DND-41 (cell line): ENCODE results near the gene JAML.

ENCODE experiments used
- ATAC-seq: fragments of 200-7000 bp; cut with Tn5 transposase; 3 replicates; pipeline ENCODE4 v1.9.1; 2021; ENCODE audit warnings: low read depth; ENCODE audit not compliant: insufficient read depth
- DNase-seq: peaks from one replicate; pipeline ENCODE4 v3.0.0-alpha.2; 2020
- H2AFZ ChIP-seq: 2 replicates; pipeline ENCODE4 v1.6.0; 2012; ENCODE audit warnings: low read depth, low read length
- H3K27ac ChIP-seq: 2 replicates; pipeline ENCODE4 v1.5.1; 2012; ENCODE audit warnings: low read length, inconsistent platforms
- H3K27me3 ChIP-seq: fragments of 200-600 bp; sonication (generic); 2 replicates; pipeline ENCODE4 v1.6.0; 2012; ENCODE audit warnings: low read length, mild to moderate bottlenecking, inconsistent platforms; ENCODE audit not compliant: insufficient read depth, poor library complexity
- H3K36me3 ChIP-seq: 2 replicates; pipeline ENCODE4 v1.5.1; 2012; ENCODE audit warnings: low read length, inconsistent platforms; ENCODE audit not compliant: insufficient read depth
- H3K4me1 ChIP-seq: 2 replicates; pipeline ENCODE4 v1.5.1; 2012; ENCODE audit warnings: mild to moderate bottlenecking, low read length; ENCODE audit not compliant: insufficient read depth
- H3K4me2 ChIP-seq: 2 replicates; pipeline ENCODE4 v1.6.0; 2012; ENCODE audit warnings: mild to moderate bottlenecking, moderate library complexity, low read length, inconsistent platforms; ENCODE audit not compliant: insufficient read depth
- H3K4me3 ChIP-seq, 2 experiments: fragments of 200-600 bp in 1 of 2; shearing (Covaris generic) in 1 of 2; 2 replicates each; pipeline ENCODE4 v1.5.1; 2012 to 2016; ENCODE audit warnings: inconsistent platforms in 2 of 2, low read length in 2 of 2, mild to moderate bottlenecking in 2 of 2, low read depth in 1 of 2, moderate library complexity in 1 of 2
- H3K79me2 ChIP-seq: 2 replicates; pipeline ENCODE4 v1.6.0; 2012; ENCODE audit warnings: low read length, inconsistent platforms; ENCODE audit not compliant: insufficient read depth
- H3K9ac ChIP-seq: 2 replicates; pipeline ENCODE4 v1.6.0; 2012; ENCODE audit warnings: low read depth, mild to moderate bottlenecking, inconsistent platforms, low read length, moderate library complexity
- H3K9me3 ChIP-seq: 2 replicates; pipeline ENCODE4 v1.5.1; 2012; ENCODE audit warnings: low read length, moderate library complexity, mild to moderate bottlenecking, inconsistent platforms; ENCODE audit not compliant: insufficient read depth, severe bottlenecking
- H4K20me1 ChIP-seq: 2 replicates; pipeline ENCODE4 v1.6.0; 2012; ENCODE audit warnings: low read length; ENCODE audit not compliant: insufficient read depth
- EZH2 ChIP-seq: IDR thresholded peaks from 3 replicates; pipeline ENCODE4 v1.6.1; 2012; ENCODE audit warnings: borderline replicate concordance, low read depth, mild to moderate bottlenecking, moderate library complexity, low read length, inconsistent platforms; ENCODE audit not compliant: severe bottlenecking
- TF ChIP-seq, protein P1 (sequence below): IDR thresholded peaks from 2 replicates; pipeline ENCODE4 v1.5.1; 2012; ENCODE audit warnings: borderline replicate concordance, low read length, moderate library complexity, mild to moderate bottlenecking; ENCODE audit not compliant: poor library complexity, severe bottlenecking; ENCODE audit errors: extremely low read depth

Gene JAML

DNA sequence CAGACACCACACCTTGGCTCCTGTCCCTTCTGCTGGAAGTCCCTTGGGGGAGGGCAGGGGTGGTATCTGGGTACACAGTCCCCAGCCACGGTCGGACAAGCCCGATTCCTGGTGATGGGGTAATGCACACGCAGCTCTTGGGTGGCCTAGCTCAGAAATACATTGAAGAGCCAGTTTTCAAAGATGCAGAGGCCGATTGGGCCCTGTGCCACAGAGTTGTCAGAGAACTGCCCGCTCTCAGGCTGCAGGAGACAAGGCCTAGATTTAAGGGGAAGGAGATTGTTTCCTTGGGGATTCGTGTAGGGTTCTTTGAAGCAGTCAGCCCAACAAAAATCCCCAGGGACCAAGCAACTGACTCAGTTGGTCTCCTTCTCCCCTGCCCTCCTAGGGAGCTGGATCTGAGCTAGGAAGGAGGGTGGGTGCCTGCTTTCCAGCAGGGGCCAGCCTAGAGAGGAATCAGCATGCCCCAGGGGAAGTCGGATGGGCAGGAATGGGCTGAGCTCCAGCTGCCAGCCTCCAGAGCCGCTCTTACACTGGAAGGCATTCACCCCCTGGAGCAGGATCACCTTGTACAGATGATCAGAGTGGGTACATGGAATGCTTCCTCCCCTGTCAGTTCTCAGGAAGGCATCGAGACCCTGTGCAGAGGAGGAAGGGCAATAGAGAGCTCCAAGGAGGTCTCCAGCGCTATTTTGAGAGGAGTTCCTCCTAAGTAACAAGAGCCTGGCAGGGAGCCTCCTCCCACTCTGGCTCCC, 68.9 kb downstream of the JAML start:
- Histone ChIP-seq H2AFZ (no peak overlapping the region), H3K4me3 (no peak overlapping the region), H3K4me1 (peaks cover 10% of the 10 kb centered on the region), H3K79me2 (no peaks in the 10 kb centered on the region), H3K4me2 (no peak overlapping the region), H3K27me3 (peaks cover 79% of the 10 kb centered on the region), H3K9me3 (no peaks in the 10 kb centered on the region), H3K9ac (no peak overlapping the region), H4K20me1 (0 out of 2 replicates have a peak, but pooled peaks cover 12% of the 10 kb centered on the region), H3K27ac (no peak overlapping the region), H3K36me3 (no peaks in the 10 kb centered on the region)
- ATAC-seq, result no peak
- TF ChIP-seq, protein P1, sequence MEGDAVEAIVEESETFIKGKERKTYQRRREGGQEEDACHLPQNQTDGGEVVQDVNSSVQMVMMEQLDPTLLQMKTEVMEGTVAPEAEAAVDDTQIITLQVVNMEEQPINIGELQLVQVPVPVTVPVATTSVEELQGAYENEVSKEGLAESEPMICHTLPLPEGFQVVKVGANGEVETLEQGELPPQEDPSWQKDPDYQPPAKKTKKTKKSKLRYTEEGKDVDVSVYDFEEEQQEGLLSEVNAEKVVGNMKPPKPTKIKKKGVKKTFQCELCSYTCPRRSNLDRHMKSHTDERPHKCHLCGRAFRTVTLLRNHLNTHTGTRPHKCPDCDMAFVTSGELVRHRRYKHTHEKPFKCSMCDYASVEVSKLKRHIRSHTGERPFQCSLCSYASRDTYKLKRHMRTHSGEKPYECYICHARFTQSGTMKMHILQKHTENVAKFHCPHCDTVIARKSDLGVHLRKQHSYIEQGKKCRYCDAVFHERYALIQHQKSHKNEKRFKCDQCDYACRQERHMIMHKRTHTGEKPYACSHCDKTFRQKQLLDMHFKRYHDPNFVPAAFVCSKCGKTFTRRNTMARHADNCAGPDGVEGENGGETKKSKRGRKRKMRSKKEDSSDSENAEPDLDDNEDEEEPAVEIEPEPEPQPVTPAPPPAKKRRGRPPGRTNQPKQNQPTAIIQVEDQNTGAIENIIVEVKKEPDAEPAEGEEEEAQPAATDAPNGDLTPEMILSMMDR, result no peak
- no peak for TF ChIP-seq EZH2
- no peak for DNase-seq

DNA sequence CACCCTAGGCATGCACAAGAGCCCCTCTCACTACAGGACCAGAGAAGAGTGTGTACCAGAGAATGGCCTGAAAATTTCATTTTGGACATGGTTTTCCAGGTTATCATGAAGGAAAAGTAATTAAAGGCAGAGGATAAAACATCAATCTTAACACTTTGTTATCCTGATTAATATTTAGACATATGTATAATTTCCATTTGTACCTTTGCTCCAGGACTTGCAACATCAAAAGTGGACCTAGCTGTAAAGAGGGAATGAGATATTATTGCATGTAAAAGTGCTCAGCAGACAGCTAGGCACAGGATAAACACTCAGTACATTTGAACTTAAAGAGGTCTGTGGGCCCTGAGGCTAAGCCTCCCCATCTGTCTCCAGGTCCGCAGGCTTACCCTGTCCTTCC, 70.2 kb downstream of the JAML start:
- H3K4me2 ChIP-seq, result no peak overlapping the region
- no peaks in the 10 kb centered on the region for H3K9me3 ChIP-seq
- no peak overlapping the region for H2AFZ ChIP-seq
- no peaks in the 10 kb centered on the region for H3K79me2 ChIP-seq
- no peak for ATAC-seq
- DNase-seq, result no peak
- H3K36me3 ChIP-seq, result no peaks in the 10 kb centered on the region
- no peak overlapping the region for H3K9ac ChIP-seq
- peaks cover 10% of the 10 kb centered on the region for H3K4me1 ChIP-seq
- no peak overlapping the region for H3K4me3 ChIP-seq
- H4K20me1 ChIP-seq, result peaks cover 12% of the 10 kb centered on the region; the same call in 1 of the 2 replicates
- H3K27me3 ChIP-seq, result peaks cover 91% of the 10 kb centered on the region
- H3K27ac ChIP-seq, result no peak overlapping the region
- TF ChIP-seq EZH2, result no peak
- TF ChIP-seq, protein P1, result no peak

DNA sequence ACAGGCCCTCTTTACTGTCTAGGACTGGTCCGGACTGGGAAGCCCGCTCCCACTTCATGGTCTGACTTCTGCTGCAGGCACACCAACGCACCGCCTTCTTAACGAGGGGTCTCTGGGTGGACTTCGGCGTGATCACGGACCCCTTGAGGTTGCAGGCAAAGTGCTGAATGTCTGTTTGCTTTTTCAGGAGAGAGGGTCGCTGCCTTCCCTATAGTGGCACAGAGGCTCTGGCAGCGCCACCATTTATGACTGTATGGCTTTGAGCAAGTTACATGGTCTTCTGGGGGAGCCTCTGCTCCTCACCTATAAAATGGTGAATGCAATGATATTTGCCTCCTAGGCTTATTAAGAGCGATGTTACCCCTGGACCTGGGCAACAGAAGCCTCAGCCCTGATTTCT, 70.8 kb downstream of the JAML start:
- Histone ChIP-seq H3K9me3 (no peaks in the 10 kb centered on the region), H3K79me2 (no peaks in the 10 kb centered on the region), H3K4me3 (no peak overlapping the region), H2AFZ (no peak overlapping the region), H3K36me3 (no peaks in the 10 kb centered on the region), H3K27ac (no peak overlapping the region), H3K4me1 (peaks cover 10% of the 10 kb centered on the region), H3K9ac (no peak overlapping the region), H3K27me3 (peaks cover 98% of the 10 kb centered on the region), H3K4me2 (no peak overlapping the region), H4K20me1 (peaks cover 12% of the 10 kb centered on the region; the same call in 1 of the 2 replicates)
- DNase-seq (no peak), ATAC-seq (no peak)
- TF ChIP-seq, protein P1, result no peak
- TF ChIP-seq EZH2, result no peak
